ENCODE measurements around the gene TRIM61.
"Not testable (repeated sequence)": the region's sequence is repeated elsewhere in the genome, so short reads cannot be mapped to it uniquely, and the experiment has no call there.

The TRIM61 gene

GRCh38 chr4:164956766-164957643 is 20.5 kb downstream of the TRIM61 start:
- DNase-seq = peak; percentile 21 to 93 (median 49)

DNA sequence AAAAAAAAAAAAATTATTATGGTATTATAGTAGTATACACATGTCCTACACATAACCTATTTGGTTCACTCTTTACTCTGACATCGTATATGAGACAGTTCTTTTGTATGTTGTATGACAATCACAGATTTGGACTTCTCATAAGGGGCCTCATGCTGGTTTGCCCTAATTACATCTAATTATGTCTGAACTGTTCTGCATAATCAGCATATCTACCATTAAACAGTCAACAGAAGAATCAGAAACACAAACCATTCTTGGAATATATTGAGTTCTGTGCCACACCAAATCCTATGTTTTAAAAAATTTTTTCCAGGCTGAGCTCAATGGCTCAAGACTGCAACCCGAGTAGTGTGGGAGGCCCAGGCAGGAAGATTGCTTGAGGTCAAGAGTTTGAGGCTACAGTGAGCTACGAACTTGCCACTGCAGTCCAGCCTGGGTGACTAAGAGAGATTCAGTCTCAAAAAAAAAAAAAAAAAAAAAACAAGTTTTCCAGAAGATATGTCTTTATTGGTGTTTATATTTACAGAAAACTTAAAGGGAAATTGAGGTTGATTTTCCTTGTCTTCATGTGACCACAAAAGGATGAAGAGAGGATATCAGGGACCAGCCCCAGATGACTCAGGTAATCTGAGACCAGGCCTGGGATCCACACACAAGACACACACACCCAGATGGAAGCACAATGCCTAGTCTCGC is 22.2 kb downstream of the TRIM61 start:
- no peak for DNase-seq

DNA sequence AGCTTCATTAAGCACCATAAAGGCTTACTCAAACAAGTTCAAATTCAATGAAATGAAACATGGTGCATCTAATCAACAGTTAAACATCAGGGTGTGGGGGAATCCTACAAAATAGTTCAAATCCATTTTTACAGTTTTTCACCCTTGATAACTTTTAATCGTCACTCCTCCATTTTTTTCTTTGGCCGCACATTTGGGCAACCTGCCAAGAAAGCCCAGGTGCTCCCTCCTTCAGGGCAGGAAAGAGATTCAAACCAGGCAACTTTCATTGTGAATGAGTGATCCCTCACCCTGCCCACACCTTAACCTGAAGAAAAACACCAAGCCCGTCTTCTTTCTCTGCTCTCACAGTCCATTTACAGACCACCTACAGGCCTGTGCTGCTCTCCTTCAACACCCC is 24.9 kb downstream of the TRIM61 start:
- no peak for DNase-seq

DNA sequence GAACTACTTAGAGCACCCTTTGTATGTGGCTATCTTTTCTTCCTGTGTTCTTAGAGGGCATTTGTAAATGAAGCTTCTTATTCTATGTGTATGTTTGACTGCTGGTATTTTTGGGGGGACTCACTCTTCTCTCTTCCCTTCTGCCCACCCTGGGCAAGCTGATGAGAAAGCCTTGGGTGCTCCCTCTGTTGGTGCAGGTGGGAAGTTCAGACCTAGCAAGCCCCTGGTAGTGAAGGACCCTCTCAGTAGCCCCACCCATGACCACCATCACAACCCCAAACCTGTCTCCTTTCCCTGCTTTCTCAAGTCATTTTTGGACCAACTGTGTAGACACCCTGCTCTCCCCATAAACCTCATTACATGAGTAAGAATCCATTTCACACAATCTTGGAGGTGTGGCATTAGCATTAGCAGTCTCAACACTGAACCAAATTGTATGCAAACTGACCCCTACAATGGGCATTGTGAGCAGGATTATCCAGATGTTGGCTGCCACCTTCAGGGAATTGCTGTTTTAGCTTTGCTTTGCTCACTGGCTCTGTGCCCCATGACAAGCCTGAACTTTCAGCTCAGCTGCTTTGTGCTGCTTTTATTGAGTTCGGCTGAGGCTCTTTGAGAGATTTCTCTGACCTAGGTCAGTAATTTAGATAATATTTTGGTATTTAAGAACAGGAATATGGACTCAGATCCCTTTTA is 27.9 kb downstream of the TRIM61 start:
- no peak for DNase-seq

GRCh38 chr4:164948975-164949374 is 28.5 kb downstream of the TRIM61 start:
- DNase-seq = no peak

DNA sequence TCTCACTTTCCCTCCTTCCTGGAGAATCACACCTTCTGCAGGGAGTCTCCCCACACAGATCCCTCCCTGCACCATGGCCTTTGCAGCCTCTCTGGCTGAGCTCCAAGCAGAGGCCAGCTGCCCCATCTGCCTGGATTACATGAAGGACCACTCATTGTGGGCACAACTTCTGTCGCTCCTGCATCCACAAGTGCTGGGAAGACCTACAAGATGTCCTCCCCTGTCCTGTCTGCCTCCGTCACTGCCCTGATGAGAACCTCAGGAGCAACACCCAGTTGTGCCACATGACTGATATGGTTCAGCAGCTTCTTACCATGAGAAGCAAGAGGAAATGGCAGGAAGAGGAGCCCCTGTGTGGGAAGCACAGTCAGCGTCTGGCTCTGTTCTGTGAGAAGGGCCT is 29.5 kb downstream of the TRIM61 start:
- DNase-seq = not testable (repeated sequence)

DNA sequence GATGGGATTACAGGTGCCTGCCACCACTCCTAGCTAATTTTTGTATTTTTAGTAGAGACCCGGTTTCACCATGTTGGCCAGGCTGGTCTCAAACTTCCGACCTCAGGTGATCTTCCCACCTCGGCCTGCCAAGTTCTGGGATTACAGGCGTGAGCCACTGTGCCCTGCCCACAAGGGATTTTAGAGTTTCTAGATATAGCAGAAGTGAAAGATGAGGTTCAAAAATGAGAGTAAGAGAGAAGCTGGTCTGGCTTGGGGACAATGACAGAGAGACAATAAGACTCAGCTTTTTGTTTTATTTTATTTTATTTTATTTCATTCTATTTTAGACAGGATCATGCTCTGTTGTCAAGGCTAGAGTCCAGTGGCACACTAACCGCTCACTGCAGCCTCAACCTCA is 30.6 kb downstream of the TRIM61 start:
- no peak for DNase-seq

DNA sequence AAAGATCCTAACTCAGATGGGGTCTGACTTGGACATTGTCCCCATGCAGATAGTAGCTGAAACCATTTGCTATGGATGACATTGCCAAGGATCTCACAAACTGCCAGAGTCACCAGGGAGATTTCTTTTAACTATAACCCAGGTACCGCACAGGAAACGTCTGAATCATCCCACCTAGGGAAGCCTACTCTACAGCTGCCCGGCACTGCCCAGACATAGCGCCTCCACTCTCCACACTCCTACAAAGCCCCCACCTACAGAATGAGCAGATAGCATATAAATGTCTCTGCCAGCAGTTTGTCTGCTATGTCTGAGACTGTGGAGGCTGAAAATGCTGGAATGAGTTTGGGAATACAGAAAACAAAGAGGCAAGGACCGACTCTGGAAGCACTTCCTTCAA is 32.3 kb downstream of the TRIM61 start:
- no peak for DNase-seq

DNA sequence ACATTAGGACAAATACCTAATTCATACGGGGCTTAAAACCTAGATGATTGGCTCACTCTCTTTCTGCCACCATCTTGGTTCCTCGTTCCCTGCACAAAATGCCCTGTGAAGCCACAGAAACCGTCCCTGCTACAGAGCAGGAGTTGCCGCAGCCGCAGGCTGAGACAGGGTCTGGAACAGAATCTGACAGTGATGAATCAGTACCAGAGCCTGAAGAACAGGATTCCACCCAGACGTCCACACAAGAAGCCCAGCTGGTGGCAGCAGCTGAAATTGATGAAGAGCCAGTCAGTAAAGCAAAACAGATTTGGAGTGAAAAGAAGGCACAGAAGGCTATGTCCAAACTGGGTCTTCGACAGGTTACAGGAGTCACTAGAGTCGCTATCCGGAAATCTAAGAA is 34.3 kb downstream of the TRIM61 start:
- no peak for DNase-seq

GRCh38 chr4:164937576-164938270 is 39.7 kb downstream of the TRIM61 start:
- no peak for DNase-seq

- not testable (repeated sequence) for DNase-seq
Observed at GRCh38 chr4:164935865-164936606, 41.4 kb downstream of the TRIM61 start.

GRCh38 chr4:164935363-164935762 is 42.1 kb downstream of the TRIM61 start:
- DNase-seq = no peak

GRCh38 chr4:164933244-164933643 is 44.2 kb downstream of the TRIM61 start:
- no peak for DNase-seq

GRCh38 chr4:164931551-164932324 is 45.7 kb downstream of the TRIM61 start:
- no peak for DNase-seq

GRCh38 chr4:164930647-164931046 is 46.8 kb downstream of the TRIM61 start:
- DNase-seq = no peak

DNA sequence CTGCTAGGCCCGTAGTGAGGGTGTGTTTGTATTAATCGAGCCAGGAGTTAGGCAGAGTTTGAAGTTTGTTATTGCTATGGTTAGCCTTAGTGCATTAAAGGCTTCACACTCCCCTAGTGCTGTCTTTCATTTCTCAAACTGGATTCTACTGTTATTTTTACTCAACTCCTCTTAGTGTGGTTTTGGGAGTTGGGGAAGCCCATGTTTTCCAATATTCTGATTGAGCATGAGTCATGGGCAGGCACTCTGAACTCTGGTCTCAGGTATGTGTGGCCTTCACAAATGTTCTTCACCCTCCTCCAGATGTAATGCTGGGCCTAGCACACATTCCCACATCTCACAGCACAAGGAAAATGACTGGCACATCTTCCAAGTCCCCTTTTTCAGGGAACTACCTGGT is 50.4 kb downstream of the TRIM61 start:
- not testable (repeated sequence) for DNase-seq

DNA sequence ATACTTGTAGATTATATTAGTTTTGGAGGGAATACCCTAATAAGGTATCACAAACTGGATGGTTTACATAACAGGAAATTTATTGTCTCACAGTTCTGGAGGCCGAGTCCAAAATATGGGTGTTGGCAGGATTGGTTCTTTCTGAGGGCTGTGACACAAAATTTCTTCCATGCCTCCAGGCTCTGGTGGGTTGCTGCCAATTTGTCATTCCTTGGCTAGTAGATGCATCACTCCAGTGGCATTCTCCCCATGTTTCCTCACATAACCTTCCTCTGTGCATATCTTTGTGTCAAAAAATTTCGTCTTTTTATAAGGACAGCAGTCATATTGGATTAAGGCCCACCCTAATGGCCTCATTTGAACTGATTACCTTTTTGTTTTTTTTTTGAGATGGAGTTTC is 51.2 kb downstream of the TRIM61 start:
- DNase-seq = no peak

DNA sequence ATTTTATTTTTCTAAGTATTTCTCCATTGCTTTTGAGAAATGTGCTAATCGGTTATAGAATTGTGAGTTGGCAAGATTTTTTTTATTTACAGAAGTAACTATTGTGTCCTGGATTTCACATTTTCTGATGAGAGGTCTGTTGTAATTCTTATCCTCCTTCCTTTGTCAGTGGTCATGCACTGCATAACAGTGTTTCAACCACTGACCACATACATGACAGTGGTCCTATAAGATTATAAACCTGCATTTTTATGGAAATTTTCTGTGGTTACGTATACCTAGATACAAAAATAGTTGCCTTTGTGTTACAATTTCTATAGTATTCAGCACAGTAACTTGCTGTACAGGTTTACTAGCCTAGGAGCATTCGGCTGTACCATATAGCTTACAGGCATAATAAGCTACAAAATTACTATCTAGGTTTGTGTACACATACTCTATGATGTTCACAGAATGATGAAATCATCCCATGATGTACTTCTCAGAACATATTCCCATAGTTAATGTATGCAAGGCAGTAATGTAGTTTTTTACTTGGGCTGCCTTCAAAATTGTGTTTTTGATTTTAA is 52.7 kb downstream of the TRIM61 start:
- no peak for DNase-seq

- no peak for DNase-seq
Observed at GRCh38 chr4:164918956-164919355, 58.5 kb downstream of the TRIM61 start.
